K562 (cell line): ENCODE data around the gene KCNC3. TPM values are rescaled to one million over a fixed set of nuclear protein-coding genes. Genes with fewer than 3 reads are reported as not detected.

Source experiments
- ARID2 ChIP-seq: fragments of 450-650 bp; IDR thresholded peaks from 2 replicates; pipeline ENCODE4 v1.6.1; 2017; ENCODE audit warnings: antibody characterized with exemption, mild to moderate bottlenecking
- ARID3A ChIP-seq: IDR thresholded peaks from 2 replicates; pipeline ENCODE4 v1.6.1; 2012; ENCODE audit warnings: low read depth, low read length, improper control_type of control experiment, borderline replicate concordance
- CEBPG ChIP-seq, 3 experiments: fragments of 200-800 bp in 1 of 3; sonication (Bioruptor generic) in 1 of 3; sonication (generic) in 1 of 3; formaldehyde crosslinking in 1 of 3; IDR thresholded peaks in 2 of 3; conservative IDR thresholded peaks in 1 of 3; 2 replicates each; pipeline versions ENCODE4 v1.6.1 to v1.8.0; 2016 to 2022; ENCODE audit warnings: missing compliant biosample characterization in 2 of 3, missing genetic modification characterization in 2 of 3, mild to moderate bottlenecking in 1 of 3, missing genetic modification reagents in 1 of 3
- DPF2 ChIP-seq: fragments of 450-650 bp; IDR thresholded peaks from 2 replicates; pipeline ENCODE4 v1.6.1; 2016
- EP400 ChIP-seq: fragments of 450-650 bp; IDR thresholded peaks from 2 replicates; pipeline ENCODE4 v1.6.1; 2017; ENCODE audit warnings: antibody characterized with exemption, mild to moderate bottlenecking, moderate library complexity
- GABPB1 ChIP-seq: sonication (generic); formaldehyde crosslinking; IDR thresholded peaks from 2 replicates; pipeline ENCODE4 v1.8.0; 2022; ENCODE audit warnings: mild to moderate bottlenecking, missing genetic modification reagents
- HNRNPUL1 ChIP-seq: fragments of 200-400 bp; formaldehyde crosslinking; IDR thresholded peaks from 2 replicates; pipeline ENCODE4 v1.6.1; 2017; ENCODE audit warnings: low read length
- KAT7 ChIP-seq: sonication (generic); formaldehyde crosslinking; IDR thresholded peaks from 2 replicates; pipeline ENCODE4 v1.8.0; 2022; ENCODE audit warnings: missing genetic modification reagents, mild to moderate bottlenecking, borderline replicate concordance
- KDM2B ChIP-seq: fragments of 250-450 bp; sonication (Bioruptor Pico); IDR thresholded peaks from 2 replicates; pipeline ENCODE4 v1.8.0; 2021; ENCODE audit warnings: mild to moderate bottlenecking, moderate library complexity
- KDM5B ChIP-seq: fragments of 200-600 bp; sonication (generic); IDR thresholded peaks from 2 replicates; pipeline ENCODE4 v1.6.1; 2012; ENCODE audit warnings: low read depth, mild to moderate bottlenecking, moderate library complexity, low read length, control low read depth, inconsistent platforms; ENCODE audit not compliant: insufficient replicate concordance
- LCOR ChIP-seq: sonication (generic); formaldehyde crosslinking; IDR thresholded peaks from 2 replicates; pipeline ENCODE4 v1.8.0; 2022; ENCODE audit warnings: mild to moderate bottlenecking, missing genetic modification reagents
- NKRF ChIP-seq: fragments of 450-650 bp; IDR thresholded peaks from 2 replicates; pipeline ENCODE4 v1.6.1; 2016; ENCODE audit warnings: borderline replicate concordance
- PHF8 ChIP-seq: fragments of 200-600 bp; sonication (generic); IDR thresholded peaks from 2 replicates; pipeline ENCODE4 v1.6.1; 2012; ENCODE audit warnings: mixed run types, mild to moderate bottlenecking, inconsistent platforms, low read length, moderate library complexity, borderline replicate concordance
- SAP30 ChIP-seq: fragments of 200-600 bp; sonication (generic); IDR thresholded peaks from 2 replicates; pipeline ENCODE4 v1.6.1; 2012; ENCODE audit warnings: borderline replicate concordance, low read depth, mild to moderate bottlenecking, moderate library complexity, low read length, control low read depth, inconsistent platforms; ENCODE audit not compliant: insufficient read depth, poor library complexity, severe bottlenecking
- SOX6 ChIP-seq: fragments of 450-650 bp; IDR thresholded peaks from 2 replicates; pipeline ENCODE4 v1.6.1; 2014; ENCODE audit warnings: mild to moderate bottlenecking
- TFAP4 ChIP-seq: sonication (generic); formaldehyde crosslinking; IDR thresholded peaks from 2 replicates; pipeline ENCODE4 v1.8.0; 2022; ENCODE audit warnings: missing genetic modification reagents, mild to moderate bottlenecking, moderate library complexity, borderline replicate concordance
- TRIM25 ChIP-seq: fragments of 450-650 bp; IDR thresholded peaks from 2 replicates; pipeline ENCODE4 v1.7.0; 2016; ENCODE audit warnings: borderline replicate concordance
- TRIM28 ChIP-seq: fragments of 450-650 bp; IDR thresholded peaks from 2 replicates; pipeline ENCODE4 v1.6.1; 2017
- YBX1 ChIP-seq: fragments of 450-650 bp; IDR thresholded peaks from 2 replicates; pipeline ENCODE4 v1.7.1; 2016; ENCODE audit warnings: mild to moderate bottlenecking
- ZNF146 ChIP-seq: IDR thresholded peaks from one replicate; pipeline ENCODE4 v1.6.1; 2018; ENCODE audit warnings: missing compliant biosample characterization; ENCODE audit not compliant: unreplicated experiment
- polyA plus RNA-seq, 8 experiments: library from polyadenylated mRNA; depleted of rRNA in 4 of 8; stranded (reverse) in 5 of 8; unstranded in 3 of 8; fragments of >200 nt; fragmentation: Nextera tagmentation in 2 of 8; fragmentation: Illumina TruSeq in 1 of 8; extraction: Ambion mirVana in 2 of 8; extraction: Trizol in 1 of 8; gene quantifications; 2 replicates each; pipeline versions ENCODE4 v1.2.1 to v1.2.3, GENCODE V29; 2011 to 2014; ENCODE audit warnings: inconsistent platforms in 1 of 8, missing spikeins in 1 of 8
- total RNA-seq, 7 experiments: library from RNA; depleted of rRNA in 6 of 7; stranded (reverse); fragments of >200 nt in 6 of 7; fragmentation: Illumina TruSeq in 2 of 7; extraction: Trizol in 2 of 7; gene quantifications; 2 replicates each; pipeline versions ENCODE4 v1.2.1 to v1.2.3, GENCODE V29; 2011 to 2021; ENCODE audit warnings: low replicate concordance in 1 of 7

Gene KCNC3
- total and polyA plus RNA-seq, 9 of the 15 experiments (the other 6 are each of a cell fraction or from before 2014, with no cell fraction given): 0.03 to 26.2 (median 2.0) TPM

- TF ChIP-seq ZNF146 (CRISPR knock-in tag): no peak
- no peak for TF ChIP-seq ARID3A
- no peak for TF ChIP-seq HNRNPUL1
- peak; percentile 58; the same call in 1 of the 2 replicates for TF ChIP-seq TRIM25
- peak; percentile 62; the same call in 1 of the 2 replicates for TF ChIP-seq PHF8
- TF ChIP-seq EP400: 0 out of 2 replicates have a peak, but pooled peaks have one; percentile 7
- 0 out of 2 replicates have a peak, but pooled peaks have one; percentile 15 for TF ChIP-seq KDM2B
- peak; percentile 13; the same call in 1 of the 2 replicates for TF ChIP-seq ARID2
- 0 out of 2 replicates have a peak, but pooled peaks have one; percentile 35 for TF ChIP-seq TFAP4 (CRISPR knock-in tag)
- no peak for TF ChIP-seq SAP30
- peak; percentile 76 for TF ChIP-seq KDM5B
- peak; percentile 59; the same call in 1 of the 2 replicates for TF ChIP-seq GABPB1 (CRISPR knock-in tag)
- no peak for TF ChIP-seq KAT7 (CRISPR knock-in tag)
- no peak for TF ChIP-seq NKRF
- TF ChIP-seq LCOR (CRISPR knock-in tag): 0 out of 2 replicates have a peak, but pooled peaks have one; percentile 4
- peak; percentile 70 for TF ChIP-seq DPF2
- no peak for TF ChIP-seq YBX1
- no peak for TF ChIP-seq TRIM28
- TF ChIP-seq CEBPG (CRISPR knock-in tag; IDR thresholded peaks at IDR 0.05): peak; percentile 52; the same call in 1 of the 2 replicates
- no peak for TF ChIP-seq CEBPG (tag; conservative IDR thresholded peaks at IDR 0.05 in 1 of 2, IDR thresholded peaks at IDR 0.05 in 1 of 2)
- TF ChIP-seq SOX6: 0 out of 2 replicates have a peak, but pooled peaks have one; percentile 9
These were observed 1.3 kb upstream of the KCNC3 start (continued) for GRCh38 chr19:50330365-50331078.
